SJSA1 (cell line): ENCODE results near the gene KCNJ6. TPM values are rescaled to one million over a fixed set of nuclear protein-coding genes. Genes with fewer than 3 reads are reported as not detected.
"Not testable (repeated sequence)": the region's sequence is repeated elsewhere in the genome, so short reads cannot be mapped to it uniquely, and the experiment has no call there.

Experiments
- DNase-seq, 2 experiments: peaks; one replicate each; pipeline ENCODE4 v3.0.0-alpha.2; 2015 to 2020; ENCODE audit warnings: low spot score in 2 of 2, low read depth in 1 of 2
- H3K27ac ChIP-seq: fragments of 250-450 bp; sonication (Bioruptor Pico); 2 replicates; pipeline ENCODE4 v1.5.1; 2020; ENCODE audit warnings: mild to moderate bottlenecking, moderate library complexity
- H3K27me3 ChIP-seq: fragments of 250-450 bp; sonication (Bioruptor Pico); replicated peaks from 2 replicates; pipeline ENCODE4 v1.5.1; 2020; ENCODE audit warnings: mild to moderate bottlenecking, moderate library complexity
- H3K36me3 ChIP-seq: fragments of 250-450 bp; sonication (Bioruptor Pico); 2 replicates; pipeline ENCODE4 v1.5.1; 2020; ENCODE audit warnings: mild to moderate bottlenecking
- H3K4me1 ChIP-seq: fragments of 250-450 bp; sonication (Bioruptor Pico); replicated peaks from 2 replicates; pipeline ENCODE4 v1.6.1; 2021; ENCODE audit warnings: mild to moderate bottlenecking
- H3K4me3 ChIP-seq: fragments of 250-450 bp; sonication (Bioruptor Pico); 2 replicates; pipeline ENCODE4 v1.5.1; 2020; ENCODE audit warnings: mild to moderate bottlenecking
- H3K9me3 ChIP-seq: fragments of 250-450 bp; sonication (Bioruptor Pico); replicated peaks from 2 replicates; pipeline ENCODE4 v1.5.1; 2020; ENCODE audit warnings: mild to moderate bottlenecking
- total RNA-seq: library from RNA; depleted of rRNA; stranded (reverse); fragments of >200 nt; shearing (Covaris generic); gene quantifications from 2 replicates; pipeline ENCODE4 v1.2.3, GENCODE V29; 2014

Gene KCNJ6
- total RNA-seq, 1 experiment from 2014 or later: 0.24 TPM

- peak in 1 of 2 experiments; percentile 8 for DNase-seq
- Histone ChIP-seq H3K27me3 (no peaks in the 10 kb centered on the region), H3K27ac (peak overlapping the region; percentile 23; the same call in 1 of the 2 replicates)
Measured at GRCh38 chr21:37921091-37921490, 4.8 kb upstream of the KCNJ6 start.

GRCh38 chr21:37920302-37920701 lies 4.0 kb upstream of the KCNJ6 start:
- not testable (repeated sequence) for H3K27me3 ChIP-seq, H3K4me3 ChIP-seq, H3K36me3 ChIP-seq, DNase-seq, H3K9me3 ChIP-seq
- Histone ChIP-seq H3K27ac (0 out of 2 replicates have a peak overlapping the region, but pooled peaks have one; percentile 19), H3K4me1 (peaks cover 38% of the 10 kb centered on the region)

More at GRCh38 chr21:37921091-37921490, 4.8 kb upstream of the KCNJ6 start:
- H3K36me3 ChIP-seq: no peaks in the 10 kb centered on the region
- H3K4me3 ChIP-seq: no peak overlapping the region
- H3K4me1 ChIP-seq: peaks cover 31% of the 10 kb centered on the region
- H3K9me3 ChIP-seq: no peaks in the 10 kb centered on the region

- H3K4me1 ChIP-seq: peaks cover 45% of the 10 kb centered on the region
- no peak overlapping the region for H3K4me3 ChIP-seq
- no peaks in the 10 kb centered on the region for H3K36me3 ChIP-seq
- no peaks in the 10 kb centered on the region for H3K9me3 ChIP-seq
- peak in 1 of 2 experiments; percentile 43 for DNase-seq
- peaks cover 13% of the 10 kb centered on the region for H3K27me3 ChIP-seq
- peak overlapping the region; percentile 39; the same call in 1 of the 2 replicates for H3K27ac ChIP-seq
Measured at GRCh38 chr21:37917612-37918011, 1.4 kb upstream of the KCNJ6 start.

- H3K4me3 ChIP-seq: peak overlapping the region; percentile 38
- H3K36me3 ChIP-seq: no peaks in the 10 kb centered on the region
- H3K27ac ChIP-seq: no peak overlapping the region
- DNase-seq: no peak
- peaks cover 13% of the 10 kb centered on the region for H3K27me3 ChIP-seq
- H3K9me3 ChIP-seq: no peaks in the 10 kb centered on the region
- peaks cover 36% of the 10 kb centered on the region for H3K4me1 ChIP-seq
Measured at GRCh38 chr21:37915941-37916309, 332 bp downstream of the KCNJ6 start.

GRCh38 chr21:37915497-37915911 lies 753 bp downstream of the KCNJ6 start:
- no peak overlapping the region for H3K27ac ChIP-seq
- H3K9me3 ChIP-seq: no peaks in the 10 kb centered on the region
- H3K27me3 ChIP-seq: peaks cover 13% of the 10 kb centered on the region
- peak overlapping the region; percentile 38 for H3K4me3 ChIP-seq
- DNase-seq: peak in 1 of 2 experiments; percentile 9
- peaks cover 36% of the 10 kb centered on the region for H3K4me1 ChIP-seq
- H3K36me3 ChIP-seq: no peaks in the 10 kb centered on the region

- H3K27me3 ChIP-seq: peaks cover 13% of the 10 kb centered on the region
- H3K4me3 ChIP-seq: no peak overlapping the region
- H3K4me1 ChIP-seq: peaks cover 27% of the 10 kb centered on the region
- H3K9me3 ChIP-seq: no peaks in the 10 kb centered on the region
- no peak overlapping the region for H3K27ac ChIP-seq
- DNase-seq: no peak
- H3K36me3 ChIP-seq: no peaks in the 10 kb centered on the region
Measured at GRCh38 chr21:37912616-37913015, 3.6 kb downstream of the KCNJ6 start.

GRCh38 chr21:37909936-37910335 lies 6.3 kb downstream of the KCNJ6 start:
- no peaks in the 10 kb centered on the region for H3K36me3 ChIP-seq
- H3K9me3 ChIP-seq: no peaks in the 10 kb centered on the region
- peaks cover 6% of the 10 kb centered on the region; the same call in 1 of the 2 replicates for H3K4me1 ChIP-seq
- no peak for DNase-seq
- H3K4me3 ChIP-seq: no peak overlapping the region
- peaks cover 5% of the 10 kb centered on the region for H3K27me3 ChIP-seq
- no peak overlapping the region for H3K27ac ChIP-seq

GRCh38 chr21:37908691-37909090 lies 7.6 kb downstream of the KCNJ6 start:
- Histone ChIP-seq H3K27me3 (no peaks in the 10 kb centered on the region), H3K27ac (no peak overlapping the region)
- DNase-seq: no peak

GRCh38 chr21:37907076-37907475 lies 9.2 kb downstream of the KCNJ6 start:
- H3K4me3 ChIP-seq: no peak overlapping the region
- H3K27me3 ChIP-seq: no peaks in the 10 kb centered on the region
- H3K36me3 ChIP-seq: no peaks in the 10 kb centered on the region
- DNase-seq: no peak
- H3K9me3 ChIP-seq: no peaks in the 10 kb centered on the region
- no peaks in the 10 kb centered on the region for H3K4me1 ChIP-seq
- H3K27ac ChIP-seq: no peak overlapping the region

More at GRCh38 chr21:37908691-37909090, 7.6 kb downstream of the KCNJ6 start:
- Histone ChIP-seq H3K36me3 (no peaks in the 10 kb centered on the region), H3K4me3 (no peak overlapping the region), H3K9me3 (no peaks in the 10 kb centered on the region), H3K4me1 (no peaks in the 10 kb centered on the region)

- Histone ChIP-seq H3K9me3 (no peaks in the 10 kb centered on the region), H3K36me3 (no peaks in the 10 kb centered on the region)
Measured at GRCh38 chr21:37905291-37905690, 11.0 kb downstream of the KCNJ6 start.

GRCh38 chr21:37904856-37905255 lies 11.4 kb downstream of the KCNJ6 start:
- no peak for DNase-seq
- no peak overlapping the region for H3K27ac ChIP-seq
- H3K9me3 ChIP-seq: no peaks in the 10 kb centered on the region
- no peaks in the 10 kb centered on the region for H3K36me3 ChIP-seq
- no peak overlapping the region for H3K4me3 ChIP-seq
- H3K27me3 ChIP-seq: no peaks in the 10 kb centered on the region
- H3K4me1 ChIP-seq: no peaks in the 10 kb centered on the region

More at GRCh38 chr21:37905291-37905690, 11.0 kb downstream of the KCNJ6 start:
- H3K4me1 ChIP-seq: no peaks in the 10 kb centered on the region
- H3K4me3 ChIP-seq: no peak overlapping the region
- DNase-seq: no peak
- H3K27me3 ChIP-seq: no peaks in the 10 kb centered on the region
- H3K27ac ChIP-seq: no peak overlapping the region

GRCh38 chr21:37903396-37903795 lies 12.9 kb downstream of the KCNJ6 start:
- no peaks in the 10 kb centered on the region for H3K9me3 ChIP-seq
- no peak for DNase-seq
- H3K4me3 ChIP-seq: no peak overlapping the region
- H3K27me3 ChIP-seq: peaks cover 9% of the 10 kb centered on the region; the same call in 1 of the 2 replicates
- no peak overlapping the region for H3K27ac ChIP-seq
- no peaks in the 10 kb centered on the region for H3K36me3 ChIP-seq
- no peaks in the 10 kb centered on the region for H3K4me1 ChIP-seq

- no peaks in the 10 kb centered on the region for H3K36me3 ChIP-seq
- H3K9me3 ChIP-seq: no peaks in the 10 kb centered on the region
- peaks cover 9% of the 10 kb centered on the region; the same call in 1 of the 2 replicates for H3K27me3 ChIP-seq
- H3K4me3 ChIP-seq: no peak overlapping the region
- H3K4me1 ChIP-seq: no peaks in the 10 kb centered on the region
- H3K27ac ChIP-seq: no peak overlapping the region
- no peak for DNase-seq
Measured at GRCh38 chr21:37899146-37899545, 17.1 kb downstream of the KCNJ6 start.

- Histone ChIP-seq H3K36me3 (no peaks in the 10 kb centered on the region), H3K4me3 (no peak overlapping the region), H3K9me3 (no peaks in the 10 kb centered on the region), H3K4me1 (no peaks in the 10 kb centered on the region), H3K27ac (no peak overlapping the region), H3K27me3 (peaks cover 9% of the 10 kb centered on the region; the same call in 1 of the 2 replicates)
- no peak for DNase-seq
Measured at GRCh38 chr21:37896788-37897187, 19.5 kb downstream of the KCNJ6 start.

- Histone ChIP-seq H3K4me3 (no peak overlapping the region), H3K36me3 (no peaks in the 10 kb centered on the region)
- no peak for DNase-seq
Measured at GRCh38 chr21:37891972-37892371, 24.3 kb downstream of the KCNJ6 start.

More at GRCh38 chr21:37891972-37892371, 24.3 kb downstream of the KCNJ6 start:
- Histone ChIP-seq H3K4me1 (no peaks in the 10 kb centered on the region), H3K27me3 (no peaks in the 10 kb centered on the region), H3K27ac (no peak overlapping the region), H3K9me3 (no peaks in the 10 kb centered on the region)
